G401 (cell line): ENCODE results near the gene IFNK. TPM values are rescaled to one million over a fixed set of nuclear protein-coding genes. Genes with fewer than 3 reads are reported as not detected.
"Not testable (repeated sequence)": the region's sequence is repeated elsewhere in the genome, so short reads cannot be mapped to it uniquely, and the experiment has no call there.

Experiments used
- DNase-seq: peaks from one replicate; pipeline ENCODE4 v3.0.0-alpha.2; 2015; ENCODE audit warnings: low spot score
- in situ Hi-C: cut with HindIII; loops from 2 replicates; pipeline ENCODE4 v1.10.0; 2016; ENCODE audit warnings: low sequenced_read_pairs, mixed read lengths
- total RNA-seq: library from RNA; depleted of rRNA; stranded (reverse); fragments of >200 nt; shearing (Covaris generic); gene quantifications from 2 replicates; pipeline ENCODE4 v1.2.3, GENCODE V29; 2014; rRNA removed

The IFNK gene
- total RNA-seq: not detected in 2 replicates

GRCh38 chr9:27524236-27524635 is at the start of gene IFNK:
TSS of gene IFNK (plus strand) at chr9:27524290. CDS start at chr9:27524337, 47 bp downstream.
- in situ Hi-C loops: no loop called here
- no peak for DNase-seq

DNA sequence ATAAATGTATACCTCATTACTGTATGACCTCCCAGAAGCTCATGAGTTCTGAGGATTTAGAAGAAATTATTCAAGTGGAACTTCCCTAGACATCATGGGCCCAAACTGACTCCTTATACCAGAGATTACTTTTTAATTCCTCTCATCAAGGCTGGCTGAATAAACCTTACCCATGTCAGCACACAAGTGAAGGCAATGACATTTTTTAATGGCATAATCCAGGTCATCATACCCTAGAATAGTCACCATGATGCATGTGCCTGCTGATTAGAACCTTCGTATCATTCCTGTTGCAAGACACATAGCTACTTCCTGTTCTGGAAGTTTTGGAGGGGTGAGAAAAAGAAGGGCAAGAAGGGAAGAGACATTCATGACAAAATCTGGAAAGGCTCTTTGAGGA is 49.8 kb upstream of the IFNK start:
- in situ Hi-C loops: no loop called here
- no peak for DNase-seq

GRCh38 chr9:27475057-27475595 is 49.0 kb upstream of the IFNK start:
- DNase-seq: no peak
- in situ Hi-C loops: no loop called here

- in situ Hi-C loops: no loop called here
- no peak for DNase-seq
These were observed 47.1 kb upstream of the IFNK start for GRCh38 chr9:27476870-27477515.

DNA sequence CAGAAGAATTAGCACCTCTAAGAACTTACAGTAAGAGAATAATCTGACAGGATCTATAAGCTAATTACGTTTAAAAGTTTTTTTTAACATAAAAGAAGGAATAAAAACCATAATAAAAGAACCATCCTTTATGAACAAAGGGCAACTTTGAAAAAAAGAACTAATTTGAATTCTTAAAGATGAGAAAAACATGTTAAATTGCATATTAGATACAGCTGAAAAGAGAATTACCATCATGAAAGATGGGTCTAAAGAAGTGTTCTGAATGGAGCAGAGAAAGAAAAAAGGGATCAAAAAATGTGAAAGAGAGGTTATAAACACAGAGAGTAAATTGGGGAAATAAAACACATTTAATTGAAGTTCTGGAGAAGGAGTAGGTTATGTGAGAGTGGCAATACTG is 45.8 kb upstream of the IFNK start:
- in situ Hi-C loops: no loop called here

GRCh38 chr9:27482709-27483108 is 41.4 kb upstream of the IFNK start:
- in situ Hi-C loops: no loop called here
- DNase-seq: no peak

More for the DNA sequence above, 45.8 kb upstream of the IFNK start:
- DNase-seq: no peak

- in situ Hi-C loops: no loop called here
- DNase-seq: no peak
These were observed 40.5 kb upstream of the IFNK start for GRCh38 chr9:27483576-27483975.

- in situ Hi-C loops: no loop called here
- no peak for DNase-seq
These were observed 38.9 kb upstream of the IFNK start for GRCh38 chr9:27485158-27485557.

DNA sequence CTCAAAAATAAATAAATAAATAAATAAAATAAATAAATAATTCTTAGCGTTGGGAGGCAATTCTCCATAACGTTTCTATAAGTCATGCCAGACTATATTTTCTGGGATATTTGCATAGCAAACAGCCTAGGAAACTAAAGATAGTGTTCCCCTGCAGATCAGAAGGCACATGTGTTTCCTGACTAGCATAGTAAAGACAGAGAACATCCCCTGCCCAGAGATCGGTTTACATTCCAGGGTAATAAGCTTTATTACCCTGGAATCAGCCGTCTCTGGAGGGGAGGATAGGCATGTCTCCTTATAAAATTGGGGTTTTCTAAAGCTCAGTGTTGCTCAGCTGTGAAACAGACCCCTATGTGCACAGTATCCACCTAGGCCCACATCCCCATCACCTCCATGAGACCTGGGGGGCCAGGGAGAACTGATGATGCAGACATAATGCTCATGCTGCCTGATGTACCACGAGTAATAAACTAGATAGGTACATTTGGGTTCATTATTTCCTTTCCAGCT is 36.9 kb upstream of the IFNK start:
- in situ Hi-C loops: no loop called here
- DNase-seq: no peak

GRCh38 chr9:27487927-27488326 is 36.2 kb upstream of the IFNK start:
- in situ Hi-C loops: no loop called here
- DNase-seq: no peak

- no peak for DNase-seq
- in situ Hi-C loops: no loop called here
These were observed 34.8 kb upstream of the IFNK start for GRCh38 chr9:27489087-27489876.

- in situ Hi-C loops: no loop called here
- no peak for DNase-seq
These were observed 32.9 kb upstream of the IFNK start for GRCh38 chr9:27491154-27491553.

- DNase-seq: no peak
- in situ Hi-C loops: no loop called here
These were observed 28.5 kb upstream of the IFNK start for GRCh38 chr9:27495480-27496134.

DNA sequence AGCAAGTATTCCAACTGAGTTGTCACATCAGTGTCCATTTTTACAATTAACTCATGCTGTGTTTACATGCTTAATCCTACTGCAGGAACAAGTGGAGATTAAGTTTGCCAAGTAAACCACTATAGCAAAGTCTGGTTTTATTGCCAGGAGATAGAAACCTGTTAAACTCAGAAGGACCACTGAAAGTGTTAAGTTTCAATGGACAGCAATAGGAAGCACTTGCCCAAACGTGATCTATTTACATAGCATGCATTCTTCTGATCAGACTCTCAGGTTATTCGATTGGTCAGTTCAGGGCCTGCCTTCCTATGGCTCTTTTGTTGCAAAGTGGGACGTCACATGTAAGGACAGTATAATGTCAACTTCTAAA is 28.0 kb upstream of the IFNK start:
- DNase-seq: no peak
- in situ Hi-C loops: no loop called here

DNA sequence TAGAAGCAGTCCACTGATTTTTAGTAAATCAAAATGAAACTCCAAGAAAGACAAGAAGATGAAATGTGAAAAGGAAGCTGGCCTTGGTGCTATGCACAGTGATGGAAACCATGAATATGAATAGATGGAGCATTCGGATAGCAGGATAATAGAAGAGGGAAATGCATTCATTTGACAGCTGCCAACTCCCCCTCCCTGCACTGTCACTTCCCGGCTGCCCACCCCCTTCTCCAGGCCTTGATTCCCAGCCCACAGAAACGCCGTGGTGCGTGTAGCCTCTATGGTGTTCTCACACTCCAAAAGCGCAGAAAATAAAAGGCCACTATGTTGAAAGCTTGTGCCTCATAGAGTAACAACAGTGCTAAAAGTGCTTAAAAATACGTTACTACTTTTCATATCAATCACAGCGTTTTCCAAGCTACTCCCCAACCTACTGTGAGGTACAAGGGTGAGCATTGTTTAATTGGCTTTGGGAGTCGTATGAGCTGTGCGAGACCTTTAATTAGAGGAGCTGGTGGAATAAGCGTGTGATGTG is 26.1 kb upstream of the IFNK start:
- DNase-seq: peak; percentile 10
- in situ Hi-C loops: no loop called here

DNA sequence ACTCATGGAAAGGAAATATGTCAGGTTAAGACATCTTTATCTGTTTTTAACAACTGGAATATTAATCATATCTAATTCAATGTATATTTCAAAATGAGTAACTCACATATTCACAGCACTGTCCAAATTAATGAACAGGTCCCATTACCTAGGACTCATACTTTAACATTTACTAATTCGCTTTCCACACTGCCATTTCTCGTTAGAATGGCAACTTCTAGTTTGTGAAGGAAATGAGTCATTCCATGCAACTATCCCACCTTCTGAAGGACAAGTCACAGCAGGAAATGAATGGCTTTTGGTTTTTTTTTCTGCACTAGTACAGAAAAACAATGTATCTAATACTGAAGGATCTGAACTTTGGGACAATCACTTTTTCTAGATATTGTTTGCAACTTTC is 24.6 kb upstream of the IFNK start:
- in situ Hi-C loops: no loop called here
- no peak for DNase-seq

- in situ Hi-C loops, DNase-seq: not testable (repeated sequence)
These were observed 23.2 kb upstream of the IFNK start for GRCh38 chr9:27500902-27501301.

GRCh38 chr9:27503623-27504022 is 20.5 kb upstream of the IFNK start:
- DNase-seq: no peak
- in situ Hi-C loops: no loop called here

- in situ Hi-C loops: no loop called here
- no peak for DNase-seq
These were observed 19.8 kb upstream of the IFNK start for GRCh38 chr9:27504259-27504658.

DNA sequence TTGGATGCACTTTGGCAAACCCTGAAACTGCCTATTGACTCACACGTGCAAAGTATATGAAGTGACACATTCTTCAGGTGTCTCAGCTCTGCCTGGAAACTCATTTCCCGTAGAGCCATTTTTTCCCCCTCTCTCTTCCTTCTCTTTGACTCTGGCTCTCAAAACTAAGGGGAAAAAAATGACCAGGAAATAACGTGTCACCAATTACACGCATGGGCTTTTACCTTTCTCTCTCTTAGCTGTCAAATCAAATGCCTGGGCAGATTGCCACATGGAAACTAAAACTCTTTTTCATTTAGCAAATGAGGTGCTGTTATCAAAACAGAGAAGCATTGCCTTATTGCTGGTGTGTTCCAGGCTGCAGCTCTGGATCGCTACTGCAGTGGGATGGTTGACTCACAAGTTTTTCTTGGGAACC is 18.3 kb upstream of the IFNK start:
- in situ Hi-C loops: no loop called here
- DNase-seq: no peak
